DOHH2 (cell line): ENCODE data around the gene SLC24A5.

Source experiments
- H3F3A ChIP-seq: fragments of 200-600 bp; sonication (generic), shearing (Covaris generic); 2 replicates; pipeline ENCODE4 v1.6.0; 2016; ENCODE audit warnings: antibody characterized with exemption, mild to moderate bottlenecking; ENCODE audit not compliant: control insufficient read depth, insufficient read depth
- H3K27ac ChIP-seq: fragments of 200-600 bp; sonication (generic); 2 replicates; pipeline ENCODE4 v1.5.1; 2014; ENCODE audit warnings: low read depth, mild to moderate bottlenecking, low read length, moderate library complexity
- H3K27me3 ChIP-seq: fragments of 200-600 bp; sonication (generic); 2 replicates; pipeline ENCODE4 v1.6.1; 2014; ENCODE audit warnings: mild to moderate bottlenecking, low read length, mixed read lengths; ENCODE audit not compliant: control insufficient read depth
- H3K36me3 ChIP-seq: fragments of 200-600 bp; sonication (generic); 2 replicates; pipeline ENCODE4 v1.6.1; 2014; ENCODE audit warnings: mild to moderate bottlenecking, low read length, moderate library complexity, mixed read lengths; ENCODE audit not compliant: control insufficient read depth
- H3K4me1 ChIP-seq: fragments of 200-600 bp; sonication (generic); 2 replicates; pipeline ENCODE4 v1.6.1; 2014; ENCODE audit warnings: mild to moderate bottlenecking, low read length, mixed read lengths; ENCODE audit not compliant: control insufficient read depth
- H3K4me2 ChIP-seq: fragments of 200-600 bp; sonication (generic); 2 replicates; pipeline ENCODE4 v1.6.0; 2014; ENCODE audit warnings: mild to moderate bottlenecking, low read length, moderate library complexity
- H3K4me3 ChIP-seq: fragments of 200-600 bp; sonication (generic); 2 replicates; pipeline ENCODE4 v1.5.1; 2014; ENCODE audit warnings: mild to moderate bottlenecking, low read length, mixed read lengths
- H3K79me2 ChIP-seq: fragments of 200-600 bp; sonication (generic); 2 replicates; pipeline ENCODE4 v1.6.1; 2014; ENCODE audit warnings: mild to moderate bottlenecking, low read length, mixed read lengths; ENCODE audit not compliant: control insufficient read depth
- H3K9me2 ChIP-seq: fragments of 200-600 bp; sonication (generic); replicated peaks from 2 replicates; pipeline ENCODE4 v1.6.1; 2014; ENCODE audit warnings: mild to moderate bottlenecking, low read length, mixed read lengths; ENCODE audit not compliant: control insufficient read depth
- H3K9me3 ChIP-seq: fragments of 200-600 bp; sonication (generic); 2 replicates; pipeline ENCODE4 v1.6.1; 2014; ENCODE audit warnings: antibody characterized with exemption, low read length, mixed read lengths; ENCODE audit not compliant: control insufficient read depth, insufficient read depth
- H4K20me1 ChIP-seq: fragments of 200-600 bp; sonication (generic); 2 replicates; pipeline ENCODE4 v1.6.0; 2014; ENCODE audit warnings: low read depth, mild to moderate bottlenecking, antibody characterized with exemption, low read length, moderate library complexity; ENCODE audit not compliant: control insufficient read depth, insufficient read depth
- EZH2phosphoT487 ChIP-seq: fragments of 200-600 bp; sonication (generic); IDR thresholded peaks from 2 replicates; pipeline ENCODE4 v1.6.1; 2017; ENCODE audit warnings: borderline replicate concordance, mild to moderate bottlenecking, antibody characterized with exemption, low read length, moderate library complexity, mixed read lengths
- TF ChIP-seq, protein P1 (sequence below): fragments of 200-600 bp; sonication (generic); IDR thresholded peaks from one replicate; pipeline ENCODE4 v1.5.1; 2014; ENCODE audit warnings: antibody characterized with exemption, mild to moderate bottlenecking, low read depth, low read length; ENCODE audit not compliant: poor library complexity, severe bottlenecking

Gene SLC24A5

DNA sequence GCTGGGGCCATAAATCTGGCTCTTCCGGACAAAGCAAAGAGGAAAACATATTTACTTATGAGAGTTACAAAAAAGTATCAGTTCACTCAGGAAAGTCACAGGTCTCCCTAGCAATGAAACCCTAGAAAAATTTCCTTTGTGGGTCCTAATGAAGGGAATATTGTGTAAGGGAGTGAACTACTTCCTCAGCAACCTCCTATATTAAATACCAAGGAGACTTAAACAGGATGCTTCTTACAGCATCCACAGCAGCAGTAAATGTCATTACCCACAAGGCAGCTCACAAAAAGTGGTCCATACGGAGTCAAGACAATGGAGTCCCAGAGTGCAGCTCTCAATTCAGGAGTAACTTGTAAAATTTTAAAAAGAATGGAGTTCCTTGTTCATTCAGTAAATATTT lies 14.9 kb upstream of the SLC24A5 start:
- Histone ChIP-seq H4K20me1 (no peaks in the 10 kb centered on the region), H3K79me2 (no peaks in the 10 kb centered on the region), H3K27me3 (no peaks in the 10 kb centered on the region), H3K9me3 (no peaks in the 10 kb centered on the region), H3K4me1 (no peaks in the 10 kb centered on the region), H3K27ac (no peak overlapping the region), H3K4me3 (no peak overlapping the region), H3K9me2 (no peaks in the 10 kb centered on the region), H3K4me2 (no peak overlapping the region), H3F3A (no peaks in the 10 kb centered on the region), H3K36me3 (no peaks in the 10 kb centered on the region)
- TF ChIP-seq, protein P1, sequence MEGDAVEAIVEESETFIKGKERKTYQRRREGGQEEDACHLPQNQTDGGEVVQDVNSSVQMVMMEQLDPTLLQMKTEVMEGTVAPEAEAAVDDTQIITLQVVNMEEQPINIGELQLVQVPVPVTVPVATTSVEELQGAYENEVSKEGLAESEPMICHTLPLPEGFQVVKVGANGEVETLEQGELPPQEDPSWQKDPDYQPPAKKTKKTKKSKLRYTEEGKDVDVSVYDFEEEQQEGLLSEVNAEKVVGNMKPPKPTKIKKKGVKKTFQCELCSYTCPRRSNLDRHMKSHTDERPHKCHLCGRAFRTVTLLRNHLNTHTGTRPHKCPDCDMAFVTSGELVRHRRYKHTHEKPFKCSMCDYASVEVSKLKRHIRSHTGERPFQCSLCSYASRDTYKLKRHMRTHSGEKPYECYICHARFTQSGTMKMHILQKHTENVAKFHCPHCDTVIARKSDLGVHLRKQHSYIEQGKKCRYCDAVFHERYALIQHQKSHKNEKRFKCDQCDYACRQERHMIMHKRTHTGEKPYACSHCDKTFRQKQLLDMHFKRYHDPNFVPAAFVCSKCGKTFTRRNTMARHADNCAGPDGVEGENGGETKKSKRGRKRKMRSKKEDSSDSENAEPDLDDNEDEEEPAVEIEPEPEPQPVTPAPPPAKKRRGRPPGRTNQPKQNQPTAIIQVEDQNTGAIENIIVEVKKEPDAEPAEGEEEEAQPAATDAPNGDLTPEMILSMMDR = no peak
- no peak for TF ChIP-seq EZH2phosphoT487

DNA sequence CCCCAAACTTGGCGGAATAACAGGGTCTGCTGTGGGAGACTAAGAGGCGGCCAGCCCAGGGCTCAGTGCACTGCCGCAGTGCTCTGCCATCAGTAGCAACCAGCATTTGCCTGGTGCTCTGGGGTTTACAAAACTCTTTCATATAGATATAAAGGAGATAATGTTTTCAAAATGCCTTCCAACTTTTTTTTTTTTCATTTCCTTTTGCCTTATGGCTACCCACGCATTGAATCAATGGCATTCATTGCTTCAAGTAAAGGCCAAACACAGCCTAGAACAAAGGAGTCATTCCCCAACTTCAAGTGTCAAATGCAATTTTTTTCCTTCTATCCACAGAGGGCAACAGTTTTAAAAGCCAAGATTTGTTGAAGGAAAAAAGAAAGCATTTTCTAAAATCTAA lies 11.6 kb upstream of the SLC24A5 start:
- TF ChIP-seq, protein P1 = no peak
- no peak for TF ChIP-seq EZH2phosphoT487
- Histone ChIP-seq H3K9me2 (no peaks in the 10 kb centered on the region), H3K4me3 (no peak overlapping the region)

DNA sequence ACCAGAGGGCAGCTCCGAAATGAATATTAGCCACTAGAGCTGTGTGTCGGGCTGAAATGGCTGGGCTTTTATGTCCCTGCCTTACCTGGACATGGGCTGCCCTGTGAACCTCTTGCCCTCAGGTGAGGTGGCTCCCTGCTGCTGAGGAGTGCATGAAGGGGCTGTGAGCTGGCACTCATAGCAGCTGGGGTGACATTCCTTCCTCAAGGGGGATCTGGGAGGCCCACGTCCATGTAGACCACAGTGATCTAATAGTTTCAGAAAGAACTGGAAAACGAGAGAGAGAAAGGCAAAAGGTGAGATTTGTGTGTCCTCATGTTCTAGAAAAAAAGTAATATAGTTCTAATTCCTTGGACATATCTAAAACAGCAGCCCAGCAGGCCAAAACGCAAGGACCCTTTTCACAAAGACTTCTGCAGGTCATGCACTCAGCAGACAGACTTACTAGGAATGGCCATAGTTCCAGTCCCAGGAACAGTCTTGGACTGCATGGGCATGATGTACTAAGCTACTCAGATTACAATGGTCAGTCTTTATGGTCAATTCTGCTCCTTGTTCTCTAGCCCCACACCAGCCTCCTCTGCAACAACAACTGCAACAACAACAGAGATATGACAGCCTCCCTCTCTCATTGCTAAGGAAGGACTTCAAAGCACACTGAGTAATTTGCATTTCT lies 10.8 kb upstream of the SLC24A5 start:
- Histone ChIP-seq H3K4me3 (no peak overlapping the region), H3K27ac (no peak overlapping the region), H3K4me2 (no peak overlapping the region), H3K9me3 (no peaks in the 10 kb centered on the region), H3K79me2 (no peaks in the 10 kb centered on the region), H3K27me3 (no peaks in the 10 kb centered on the region), H3K9me2 (no peaks in the 10 kb centered on the region), H3K36me3 (no peaks in the 10 kb centered on the region), H4K20me1 (no peaks in the 10 kb centered on the region), H3K4me1 (no peaks in the 10 kb centered on the region), H3F3A (no peaks in the 10 kb centered on the region)
- TF ChIP-seq, protein P1 = no peak
- TF ChIP-seq EZH2phosphoT487 = no peak

More for the DNA sequence above, 11.6 kb upstream of the SLC24A5 start:
- Histone ChIP-seq H3K27ac (no peak overlapping the region), H3K27me3 (no peaks in the 10 kb centered on the region), H3K79me2 (no peaks in the 10 kb centered on the region), H3K4me1 (no peaks in the 10 kb centered on the region), H3F3A (no peaks in the 10 kb centered on the region), H3K4me2 (no peak overlapping the region), H4K20me1 (no peaks in the 10 kb centered on the region), H3K36me3 (no peaks in the 10 kb centered on the region), H3K9me3 (no peaks in the 10 kb centered on the region)
